Measurements from ENCODE around the gene NALCN. TPM values are rescaled to one million over a fixed set of nuclear protein-coding genes. Genes with fewer than 3 reads are reported as not detected.

NALCN gene
- total and polyA plus RNA-seq, 9 donors = 0.17 to 21.6 (median 1.4) TPM

GRCh38 chr13:101417043-101417406, 717 bp upstream of the NALCN start:
- Histone ChIP-seq H3K27ac (no peak overlapping the region), H3K27me3 (no peaks in the 10 kb centered on the region), H3K4me3 (no peak overlapping the region), H3K9me3 (no peaks in the 10 kb centered on the region), H3K4me1 (ENCODE audit: insufficient read depth) (no peaks in the 10 kb centered on the region), H3K36me3 (no peaks in the 10 kb centered on the region)
- TF ChIP-seq POLR2A (IDR thresholded peaks at IDR 0.05) = no peak
- no peak for TF ChIP-seq EP300 (IDR thresholded peaks at IDR 0.05)
- no peak for TF ChIP-seq CTCF (IDR thresholded peaks at IDR 0.05)
- DNase-seq = no peak
- intact Hi-C loops (cut with DNase I) = no loop called here
- 14 to 19% (median 16%) methylated on average over 3 of the region's 3 CpGs for WGBS, 3 donors

GRCh38 chr13:101415358-101416174, 742 bp downstream of the NALCN start:
- H3K36me3 ChIP-seq = no peaks in the 10 kb centered on the region
- no peaks in the 10 kb centered on the region for H3K27me3 ChIP-seq
- no peak for TF ChIP-seq POLR2A (IDR thresholded peaks at IDR 0.05)
- TF ChIP-seq CTCF (IDR thresholded peaks at IDR 0.05) = no peak
- no peak for TF ChIP-seq EP300 (IDR thresholded peaks at IDR 0.05)
- H3K4me1 ChIP-seq (ENCODE audit: insufficient read depth) = no peaks in the 10 kb centered on the region
- intact Hi-C loops (cut with DNase I) = no loop called here
- H3K4me3 ChIP-seq = peak overlapping the region; percentile 15
- peak overlapping the region in 1 of 2 donors; percentile 40 for H3K27ac ChIP-seq
- H3K9me3 ChIP-seq = no peaks in the 10 kb centered on the region
- WGBS, 3 donors = 20 to 28% (median 21%) methylated on average over 33 to 42 of the region's 43 CpGs
- peak in 1 of 5 donors; percentile 57 for DNase-seq

- Histone ChIP-seq H3K4me1 (ENCODE audit: insufficient read depth) (no peaks in the 10 kb centered on the region), H3K4me3 (no peak overlapping the region), H3K36me3 (no peaks in the 10 kb centered on the region), H3K27me3 (no peaks in the 10 kb centered on the region), H3K9me3 (no peaks in the 10 kb centered on the region), H3K27ac (no peak overlapping the region)
- intact Hi-C loops (cut with DNase I) = no loop called here
- WGBS, 3 donors = 50 to 71% (median 61%) methylated on average over 1 of the region's 1 CpG
- no peak for DNase-seq
- TF ChIP-seq POLR2A (IDR thresholded peaks at IDR 0.05) (no peak), CTCF (IDR thresholded peaks at IDR 0.05) (no peak), EP300 (IDR thresholded peaks at IDR 0.05) (no peak)
Observed at GRCh38 chr13:101412076-101412475, 4.2 kb downstream of the NALCN start.

- Histone ChIP-seq H3K27ac (no peak overlapping the region), H3K36me3 (no peaks in the 10 kb centered on the region), H3K27me3 (no peaks in the 10 kb centered on the region), H3K4me3 (no peak overlapping the region), H3K4me1 (ENCODE audit: insufficient read depth) (no peaks in the 10 kb centered on the region), H3K9me3 (no peaks in the 10 kb centered on the region)
- TF ChIP-seq EP300 (IDR thresholded peaks at IDR 0.05) = no peak
- TF ChIP-seq POLR2A (IDR thresholded peaks at IDR 0.05) = no peak
- no peak for TF ChIP-seq CTCF (IDR thresholded peaks at IDR 0.05)
- intact Hi-C loops (cut with DNase I) = no loop called here
- WGBS, 3 donors = 74 to 85% (median 82%) methylated on average over 6 of the region's 6 CpGs
- DNase-seq = no peak
Observed at GRCh38 chr13:101408992-101409656, 7.2 kb downstream of the NALCN start.

Data from ovary (tissue), 9 donors.